Transverse colon (tissue), 4 donors: ENCODE results near the gene IMPG2. TPM values are rescaled to one million over a fixed set of nuclear protein-coding genes. Genes with fewer than 3 reads are reported as not detected.

ENCODE experiments used
- DNase-seq: peaks from one replicate; pipeline ENCODE4 v3.0.0-alpha.2; 2019
- H3K27ac ChIP-seq, 4 donors: fragments of 200-600 bp; sonication (generic); 2 replicates each; pipeline ENCODE4 v1.5.1; 2016 to 2018; ENCODE audit warnings: inconsistent platforms in 4 of 4
- H3K27me3 ChIP-seq: fragments of 200-600 bp; sonication (generic); 2 replicates; pipeline ENCODE4 v1.5.1; 2017; ENCODE audit warnings: inconsistent platforms
- H3K36me3 ChIP-seq, 4 donors: fragments of 200-600 bp; sonication (generic); 2 replicates each; pipeline ENCODE4 v1.5.1; 2017 to 2019; ENCODE audit warnings: inconsistent platforms in 4 of 4
- H3K4me1 ChIP-seq, 4 donors: fragments of 200-600 bp; sonication (generic); 2 replicates each; pipeline ENCODE4 v1.5.1; 2017 to 2020; ENCODE audit warnings: inconsistent platforms in 4 of 4
- H3K4me3 ChIP-seq, 4 donors: fragments of 200-600 bp; sonication (generic); 1 replicate in 1 of 4; 2 replicates in 3 of 4; pipeline versions ENCODE4 v1.5.1 to v1.6.1; 2017 to 2019; ENCODE audit warnings: inconsistent platforms in 4 of 4
- H3K9me3 ChIP-seq, 2 donors: fragments of 200-600 bp; sonication (generic); 2 replicates each; pipeline ENCODE4 v1.5.1; 2017 to 2019; ENCODE audit warnings: inconsistent platforms in 2 of 2
- EP300 ChIP-seq: sonication (generic); formaldehyde crosslinking; IDR thresholded peaks from one replicate; pipeline ENCODE4 v1.6.1; 2017; ENCODE audit warnings: antibody characterized with exemption, low read depth
- POLR2A ChIP-seq: fragments of 450-650 bp; IDR thresholded peaks from one replicate; pipeline ENCODE4 v1.6.1; 2016; ENCODE audit warnings: antibody characterized with exemption, mild to moderate bottlenecking, moderate library complexity
- POLR2AphosphoS5 ChIP-seq, 3 donors: sonication (generic); formaldehyde crosslinking; IDR thresholded peaks; one replicate each; pipeline ENCODE4 v1.6.1; 2016; ENCODE audit warnings: antibody characterized with exemption in 3 of 3
- WGBS, 2 donors: methylation state at CpG; one replicate each; pipeline ENCODE4 v1.1.5; 2018; ENCODE audit warnings: low coverage in 1 of 2; 5-methylcytosine and 5-hydroxymethylcytosine counted together
- in situ Hi-C, 4 donors: fragments of 200-750 bp; cut with MboI; loops; one replicate each; pipeline versions ENCODE4 v1.15.0 to v1.15.1; 2017; ENCODE audit warnings: low sequenced_read_pairs in 3 of 4, low pct_ligation_motif_present in 1 of 4, low pct_unique_long_range_greater_than_20kb in 1 of 4
- intact Hi-C: fragments of 100-400 bp; cut with DNase I; formaldehyde crosslinking; loops from one replicate; pipeline ENCODE4 v1.15.1; 2023; ENCODE audit warnings: low total_unique reads
- total RNA-seq, 4 donors: library from RNA; depleted of rRNA; stranded (reverse); fragments of >200 nt; gene quantifications; one replicate each; pipeline ENCODE4 v1.1.0, GENCODE V29; 2016
- TF ChIP-seq, protein P1 (sequence below), 5 experiments: fragments of 200-600 bp in 3 of 5; fragments of 450-650 bp in 2 of 5; sonication (generic) in 3 of 5; IDR thresholded peaks; 1 replicate in 2 of 5; 2 replicates in 3 of 5; pipeline ENCODE4 v1.5.1; 2016 to 2017; ENCODE audit warnings: antibody characterized with exemption in 5 of 5, inconsistent platforms in 3 of 5, mild to moderate bottlenecking in 2 of 5, moderate library complexity in 1 of 5

IMPG2 gene
- total RNA-seq: under 1 TPM in 3 of 4 donors, not detected in 1; 0.14 to 0.37 (median 0.32) TPM

DNA sequence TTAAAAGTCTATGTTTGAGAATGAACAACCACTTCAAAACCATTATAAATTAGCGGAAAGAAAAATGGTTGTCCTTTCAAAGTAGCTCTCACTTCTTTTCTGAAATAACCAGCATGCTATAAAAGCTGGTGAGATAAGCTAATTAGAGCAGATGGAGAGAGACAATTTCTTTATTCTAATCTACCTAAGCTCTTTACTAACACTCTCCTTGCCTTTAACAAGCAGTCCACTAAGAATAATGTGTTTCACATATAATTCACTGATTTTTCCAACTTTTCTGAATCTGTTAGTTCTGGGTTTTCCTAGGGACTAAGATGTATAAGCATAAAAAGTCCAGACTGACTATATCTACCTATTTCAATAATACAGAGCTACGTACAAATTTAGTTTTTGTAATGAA, at the start of gene IMPG2:
Gene IMPG2 (minus strand): TSS at position 101 of the 400 bp plus-strand sequence. CDS start 203 bp downstream, outside the sequence.
- Histone ChIP-seq H3K27me3 (no peaks in the 10 kb centered on the region), H3K9me3 (no peaks in the 10 kb centered on the region), H3K36me3 (no peaks in the 10 kb centered on the region), H3K27ac (no peak within 1 kb of the TSS), H3K4me1 (no peaks in the 10 kb centered on the region), H3K4me3 (no peak within 1 kb of the TSS)
- no peak for TF ChIP-seq POLR2AphosphoS5 (IDR thresholded peaks at IDR 0.05)
- TF ChIP-seq EP300: no peak
- TF ChIP-seq POLR2A: no peak
- TF ChIP-seq, protein P1, sequence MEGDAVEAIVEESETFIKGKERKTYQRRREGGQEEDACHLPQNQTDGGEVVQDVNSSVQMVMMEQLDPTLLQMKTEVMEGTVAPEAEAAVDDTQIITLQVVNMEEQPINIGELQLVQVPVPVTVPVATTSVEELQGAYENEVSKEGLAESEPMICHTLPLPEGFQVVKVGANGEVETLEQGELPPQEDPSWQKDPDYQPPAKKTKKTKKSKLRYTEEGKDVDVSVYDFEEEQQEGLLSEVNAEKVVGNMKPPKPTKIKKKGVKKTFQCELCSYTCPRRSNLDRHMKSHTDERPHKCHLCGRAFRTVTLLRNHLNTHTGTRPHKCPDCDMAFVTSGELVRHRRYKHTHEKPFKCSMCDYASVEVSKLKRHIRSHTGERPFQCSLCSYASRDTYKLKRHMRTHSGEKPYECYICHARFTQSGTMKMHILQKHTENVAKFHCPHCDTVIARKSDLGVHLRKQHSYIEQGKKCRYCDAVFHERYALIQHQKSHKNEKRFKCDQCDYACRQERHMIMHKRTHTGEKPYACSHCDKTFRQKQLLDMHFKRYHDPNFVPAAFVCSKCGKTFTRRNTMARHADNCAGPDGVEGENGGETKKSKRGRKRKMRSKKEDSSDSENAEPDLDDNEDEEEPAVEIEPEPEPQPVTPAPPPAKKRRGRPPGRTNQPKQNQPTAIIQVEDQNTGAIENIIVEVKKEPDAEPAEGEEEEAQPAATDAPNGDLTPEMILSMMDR (IDR thresholded peaks at IDR 0.05): no peak
- in situ Hi-C loops: no loop called here
- WGBS, 2 donors: 86 to 94% methylated on average over 2 of the region's 2 CpGs
- DNase-seq: no peak
- intact Hi-C loops: no loop called here

DNA sequence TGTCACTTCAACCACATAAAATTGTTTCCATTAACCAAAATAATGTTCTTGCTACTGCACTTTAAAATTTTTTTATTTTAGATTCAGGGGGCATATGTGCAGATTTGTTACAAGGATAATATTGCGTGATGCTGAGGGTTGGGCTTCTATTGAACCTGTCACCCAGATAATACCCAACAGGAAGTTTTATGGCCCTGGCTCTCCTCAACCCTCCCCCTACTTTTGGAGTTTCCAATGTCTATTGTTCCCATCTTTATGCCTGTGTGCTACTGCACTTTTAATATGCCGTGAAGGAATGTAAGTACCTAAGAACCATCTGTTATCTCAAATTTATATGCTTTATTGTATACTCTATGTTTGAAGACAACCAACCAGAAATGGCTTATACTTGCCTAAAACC, 42.0 kb upstream of the IMPG2 start:
- intact Hi-C loops: no loop called here
- H3K4me1 ChIP-seq: no peaks in the 10 kb centered on the region
- H3K27ac ChIP-seq: no peak overlapping the region
- TF ChIP-seq, protein P1 (IDR thresholded peaks at IDR 0.05): no peak
- no peak for TF ChIP-seq POLR2A
- TF ChIP-seq EP300: no peak
- H3K36me3 ChIP-seq: peaks cover 0 to 12% (median 4%) of the 10 kb centered on the region in 4 donors
- H3K4me3 ChIP-seq: no peak overlapping the region
- H3K9me3 ChIP-seq: peaks cover 6 to 7% of the 10 kb centered on the region in 2 donors
- DNase-seq: no peak
- no peaks in the 10 kb centered on the region for H3K27me3 ChIP-seq
- 83 to 86% methylated on average over 2 of the region's 2 CpGs for WGBS, 2 donors
- in situ Hi-C loops: no loop called here

DNA sequence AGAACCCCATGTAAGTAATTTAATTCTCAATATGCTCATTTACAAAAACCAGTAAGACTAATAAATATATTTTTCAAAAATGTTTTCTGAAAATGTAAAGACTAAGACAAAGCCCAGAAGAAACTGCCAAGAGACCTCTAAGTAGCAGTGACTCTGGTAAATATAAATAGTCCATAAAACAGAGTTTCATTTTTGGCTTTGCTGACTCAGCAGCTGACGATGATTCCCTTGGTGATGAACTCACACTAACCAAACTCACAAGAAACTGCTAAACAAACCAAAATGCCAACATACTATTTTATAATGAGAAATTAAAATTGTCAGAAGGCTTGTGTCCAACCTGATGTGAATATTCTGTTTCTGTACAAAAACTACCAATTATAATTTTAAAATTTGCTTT, 31.5 kb upstream of the IMPG2 start:
- no peaks in the 10 kb centered on the region for H3K27me3 ChIP-seq
- in situ Hi-C loops: no loop called here
- H3K36me3 ChIP-seq: peaks cover 0 to 9% (median 0%) of the 10 kb centered on the region in 4 donors
- intact Hi-C loops: no loop called here
- H3K27ac ChIP-seq: no peak overlapping the region
- 57 to 64% methylated on average over 1 of the region's 1 CpG for WGBS, 2 donors
- H3K4me1 ChIP-seq: no peaks in the 10 kb centered on the region
- H3K9me3 ChIP-seq: no peaks in the 10 kb centered on the region
- H3K4me3 ChIP-seq: no peak overlapping the region
- TF ChIP-seq POLR2AphosphoS5 (IDR thresholded peaks at IDR 0.05) (no peak), POLR2A (no peak)
- TF ChIP-seq, protein P1 (IDR thresholded peaks at IDR 0.05): no peak
- DNase-seq: no peak

DNA sequence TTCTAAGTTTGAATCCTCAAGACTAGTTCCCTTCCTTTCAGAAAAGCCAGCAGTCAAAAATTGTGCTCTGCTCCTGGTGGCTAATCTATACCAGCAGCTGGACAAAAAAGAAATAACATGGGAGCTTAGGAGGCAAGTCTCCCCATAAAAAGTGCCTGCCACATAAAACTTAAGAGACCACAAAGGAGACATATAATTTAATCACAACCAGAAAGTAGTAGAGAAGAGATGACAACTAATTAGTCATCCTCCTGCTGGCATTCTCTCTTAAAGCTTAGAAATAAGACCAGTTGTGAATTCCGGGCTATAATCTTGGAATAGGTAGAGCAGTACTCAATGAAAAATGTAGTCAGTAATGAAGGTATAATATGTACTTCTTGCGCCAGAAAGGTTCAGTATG, 20.2 kb upstream of the IMPG2 start:
- DNase-seq: no peak
- in situ Hi-C loops: no loop called here
- WGBS, 2 donors: 75 to 81% methylated on average over 2 of the region's 2 CpGs
- Histone ChIP-seq H3K36me3 (peaks cover 0 to 11% (median 2%) of the 10 kb centered on the region in 4 donors), H3K27me3 (no peaks in the 10 kb centered on the region), H3K27ac (no peak overlapping the region), H3K4me3 (no peak overlapping the region), H3K9me3 (no peaks in the 10 kb centered on the region), H3K4me1 (no peaks in the 10 kb centered on the region)
- intact Hi-C loops: no loop called here
- TF ChIP-seq EP300 (no peak), POLR2AphosphoS5 (IDR thresholded peaks at IDR 0.05) (no peak), POLR2A (no peak)
- TF ChIP-seq, protein P1 (IDR thresholded peaks at IDR 0.05): no peak
